Astrocyte (in vitro differentiated cells and primary cell): Measurements from ENCODE around the gene PXDC1. TPM values are rescaled to one million over a fixed set of nuclear protein-coding genes. Genes with fewer than 3 reads are reported as not detected.
"Not testable (repeated sequence)": the region's sequence is repeated elsewhere in the genome, so short reads cannot be mapped to it uniquely, and the experiment has no call there.

ENCODE experiments used
- DNase-seq: peaks from one replicate; pipeline ENCODE4 v3.0.0-alpha.2; 2010; ENCODE audit warnings: low read depth
- FAIRE-seq: peaks from 2 replicates; lab custom pipeline; 2011; peaks lifted over from hg19 to GRCh38; lab: Jason Lieb, UNC
- H2AFZ ChIP-seq: 2 replicates; pipeline ENCODE4 v1.6.0; 2012; ENCODE audit warnings: low read depth, low read length, inconsistent platforms
- H3K27ac ChIP-seq: 2 replicates; pipeline ENCODE4 v1.5.1; 2011; ENCODE audit warnings: low read depth, low read length, inconsistent platforms
- H3K27me3 ChIP-seq: 2 replicates; pipeline ENCODE4 v1.6.0; 2011; ENCODE audit warnings: low read length, inconsistent platforms; ENCODE audit not compliant: insufficient read depth
- H3K36me3 ChIP-seq: 2 replicates; pipeline ENCODE4 v1.5.1; 2011; ENCODE audit warnings: low read length, inconsistent platforms; ENCODE audit not compliant: insufficient read depth
- H3K4me1 ChIP-seq: 2 replicates; pipeline ENCODE4 v1.5.1; 2011; ENCODE audit warnings: low read length, inconsistent platforms; ENCODE audit not compliant: insufficient read depth
- H3K4me2 ChIP-seq: 2 replicates; pipeline ENCODE4 v1.6.0; 2012; ENCODE audit warnings: low read length, inconsistent platforms
- H3K4me3 ChIP-seq: 2 replicates; pipeline ENCODE4 v1.5.1; 2011; ENCODE audit warnings: low read depth, mild to moderate bottlenecking, low read length, inconsistent platforms; ENCODE audit not compliant: insufficient read depth
- H3K79me2 ChIP-seq: 2 replicates; pipeline ENCODE4 v1.6.0; 2012; ENCODE audit warnings: mild to moderate bottlenecking, low read length, inconsistent platforms; ENCODE audit not compliant: insufficient read depth
- H3K9ac ChIP-seq: 2 replicates; pipeline ENCODE4 v1.6.0; 2012; ENCODE audit warnings: mild to moderate bottlenecking, low read length, inconsistent platforms
- H3K9me3 ChIP-seq: 2 replicates; pipeline ENCODE4 v1.5.1; 2012; ENCODE audit warnings: low read depth, mild to moderate bottlenecking, low read length, inconsistent platforms; ENCODE audit not compliant: insufficient read depth
- H4K20me1 ChIP-seq: 2 replicates; pipeline ENCODE4 v1.6.0; 2012; ENCODE audit warnings: low read length, inconsistent platforms; ENCODE audit not compliant: insufficient read depth
- H3K27ac Mint-ChIP-seq: one replicate; pipeline ENCODE4 v1.8.0; 2021; ENCODE audit warnings: mild to moderate bottlenecking, mixed read lengths; ENCODE audit not compliant: unreplicated experiment
- H3K27me3 Mint-ChIP-seq: one replicate; pipeline ENCODE4 v1.8.0; 2021; ENCODE audit warnings: low read depth, mixed read lengths; ENCODE audit not compliant: unreplicated experiment
- H3K36me3 Mint-ChIP-seq: one replicate; pipeline ENCODE4 v1.8.0; 2021; ENCODE audit warnings: low read depth, mixed read lengths; ENCODE audit not compliant: unreplicated experiment
- H3K4me1 Mint-ChIP-seq: one replicate; pipeline ENCODE4 v1.8.0; 2021; ENCODE audit warnings: low read depth, mixed read lengths; ENCODE audit not compliant: unreplicated experiment
- H3K4me3 Mint-ChIP-seq: one replicate; pipeline ENCODE4 v1.8.0; 2021; ENCODE audit warnings: mild to moderate bottlenecking, moderate library complexity, mixed read lengths; ENCODE audit not compliant: unreplicated experiment
- H3K9me3 Mint-ChIP-seq: one replicate; pipeline ENCODE4 v1.8.0; 2021; ENCODE audit warnings: mild to moderate bottlenecking, mixed read lengths; ENCODE audit not compliant: unreplicated experiment
- CTCF ChIP-seq: IDR thresholded peaks from 2 replicates; pipeline ENCODE4 v1.5.1; 2011; ENCODE audit warnings: low read depth, mild to moderate bottlenecking, inconsistent platforms, low read length, moderate library complexity; ENCODE audit not compliant: insufficient read depth
- EZH2 ChIP-seq: IDR thresholded peaks from 2 replicates; pipeline ENCODE4 v1.6.1; 2012; ENCODE audit warnings: mild to moderate bottlenecking, low read length, inconsistent platforms; ENCODE audit not compliant: insufficient read depth
- total RNA-seq: library from RNA; stranded (reverse); gene quantifications from 2 replicates; pipeline ENCODE4 v1.2.1, GENCODE V29; 2021

Gene PXDC1
- total RNA-seq, 1 donor from 2014 or later: 58.2 TPM

- H2AFZ ChIP-seq: no peak overlapping the region
- no peak overlapping the region for H3K4me3 ChIP-seq
- H3K79me2 ChIP-seq: no peaks in the 10 kb centered on the region
- no peak overlapping the region for H3K4me2 ChIP-seq
- DNase-seq: no peak
- H3K36me3 ChIP-seq: no peaks in the 10 kb centered on the region
- H3K9ac ChIP-seq: no peak overlapping the region
- H3K27ac Mint-ChIP-seq: no peak overlapping the region
- H3K4me3 Mint-ChIP-seq: no peak overlapping the region
- TF ChIP-seq EZH2 (no peak), CTCF (no peak)
- H3K27ac ChIP-seq: no peak overlapping the region
- peaks cover 9% of the 10 kb centered on the region for H3K9me3 Mint-ChIP-seq
- FAIRE-seq: no peak
- H4K20me1 ChIP-seq: no peaks in the 10 kb centered on the region
- no peaks in the 10 kb centered on the region for H3K27me3 ChIP-seq
- H3K4me1 ChIP-seq: no peaks in the 10 kb centered on the region
- no peaks in the 10 kb centered on the region for H3K36me3 Mint-ChIP-seq
- H3K9me3 ChIP-seq: no peaks in the 10 kb centered on the region
- H3K27me3 Mint-ChIP-seq: peaks cover 11% of the 10 kb centered on the region
- no peaks in the 10 kb centered on the region for H3K4me1 Mint-ChIP-seq
These were observed 68.2 kb downstream of the PXDC1 start for GRCh38 chr6:3683331-3683730.

- peaks cover 17% of the 10 kb centered on the region for H3K27me3 Mint-ChIP-seq
- no peaks in the 10 kb centered on the region for H3K9me3 ChIP-seq
- H2AFZ ChIP-seq: no peak overlapping the region
- H3K27ac ChIP-seq: no peak overlapping the region
- peaks cover 9% of the 10 kb centered on the region for H3K9me3 Mint-ChIP-seq
- no peak for DNase-seq
- H3K36me3 Mint-ChIP-seq: peaks cover 2% of the 10 kb centered on the region
- H3K9ac ChIP-seq: no peak overlapping the region
- TF ChIP-seq EZH2: no peak
- no peak overlapping the region for H3K4me3 Mint-ChIP-seq
- no peaks in the 10 kb centered on the region for H3K79me2 ChIP-seq
- H3K4me3 ChIP-seq: no peak overlapping the region
- FAIRE-seq: no peak
- H3K27me3 ChIP-seq: no peaks in the 10 kb centered on the region
- no peaks in the 10 kb centered on the region for H3K36me3 ChIP-seq
- no peak overlapping the region for H3K4me2 ChIP-seq
- no peaks in the 10 kb centered on the region for H3K4me1 ChIP-seq
- H4K20me1 ChIP-seq: no peaks in the 10 kb centered on the region
- H3K27ac Mint-ChIP-seq: no peak overlapping the region
- no peaks in the 10 kb centered on the region for H3K4me1 Mint-ChIP-seq
These were observed 72.6 kb downstream of the PXDC1 start for GRCh38 chr6:3678946-3679345.

- Mint-ChIP-seq H3K27me3 (peaks cover 16% of the 10 kb centered on the region), H3K9me3 (peaks cover 14% of the 10 kb centered on the region)
- not testable (repeated sequence) for H4K20me1 ChIP-seq, H3K27ac ChIP-seq, FAIRE-seq, H3K4me2 ChIP-seq, H3K27ac Mint-ChIP-seq, H3K4me1 ChIP-seq, H3K4me1 Mint-ChIP-seq, H3K36me3 ChIP-seq, H3K9ac ChIP-seq, DNase-seq, H3K9me3 ChIP-seq, H3K27me3 ChIP-seq, H3K79me2 ChIP-seq, H3K36me3 Mint-ChIP-seq, H2AFZ ChIP-seq, H3K4me3 ChIP-seq, H3K4me3 Mint-ChIP-seq
These were observed 73.8 kb downstream of the PXDC1 start for GRCh38 chr6:3677751-3678150.

- DNase-seq, H3K9ac ChIP-seq, H3K36me3 Mint-ChIP-seq, H3K27ac Mint-ChIP-seq, H3K4me1 Mint-ChIP-seq, H3K27ac ChIP-seq, H3K4me3 Mint-ChIP-seq, H3K9me3 ChIP-seq, H3K36me3 ChIP-seq, H3K4me3 ChIP-seq, H3K4me1 ChIP-seq, H3K27me3 ChIP-seq, H4K20me1 ChIP-seq, H3K79me2 ChIP-seq, FAIRE-seq, H2AFZ ChIP-seq, H3K4me2 ChIP-seq: not testable (repeated sequence)
- Mint-ChIP-seq H3K27me3 (peaks cover 16% of the 10 kb centered on the region), H3K9me3 (peaks cover 15% of the 10 kb centered on the region)
These were observed 74.2 kb downstream of the PXDC1 start for GRCh38 chr6:3677351-3677750.

Other genes starting within 250 kb of the PXDC1 start
- gene FAM50B, start 97.7 kb upstream of the PXDC1 start, total RNA-seq: 4.6 and 5.0 TPM in 2 replicates